SIG-M5 (cell line): ENCODE results near the gene EDIL3.

Experiments
- DNase-seq: peaks from one replicate; lab custom pipeline; 2025; lab: John Stamatoyannopoulos, UW

Gene EDIL3

GRCh38 chr5:84259283-84260045, 125.2 kb downstream of the EDIL3 start:
- no peak for DNase-seq

- DNase-seq = no peak
Measured at GRCh38 chr5:84257061-84257460, 127.6 kb downstream of the EDIL3 start.

DNA sequence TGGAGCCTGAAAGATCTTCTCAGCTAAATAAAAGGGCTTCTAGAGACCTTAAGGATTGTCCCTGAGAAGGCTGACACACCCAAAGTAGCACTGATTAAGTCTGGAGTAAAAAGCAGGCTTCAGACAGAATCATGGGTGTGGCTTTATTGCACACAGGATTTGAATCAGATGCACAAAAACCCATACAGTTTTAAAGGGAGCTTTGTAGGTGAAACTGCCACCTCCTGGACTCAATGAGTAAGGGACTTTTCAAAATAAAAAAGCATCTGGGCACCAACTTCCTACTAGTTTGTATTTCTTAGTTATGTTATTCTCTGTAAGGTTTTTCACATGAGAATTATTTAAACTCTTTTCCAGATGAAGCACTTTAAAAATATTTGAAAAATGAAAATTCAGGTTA, 129.4 kb downstream of the EDIL3 start:
- DNase-seq = no peak

DNA sequence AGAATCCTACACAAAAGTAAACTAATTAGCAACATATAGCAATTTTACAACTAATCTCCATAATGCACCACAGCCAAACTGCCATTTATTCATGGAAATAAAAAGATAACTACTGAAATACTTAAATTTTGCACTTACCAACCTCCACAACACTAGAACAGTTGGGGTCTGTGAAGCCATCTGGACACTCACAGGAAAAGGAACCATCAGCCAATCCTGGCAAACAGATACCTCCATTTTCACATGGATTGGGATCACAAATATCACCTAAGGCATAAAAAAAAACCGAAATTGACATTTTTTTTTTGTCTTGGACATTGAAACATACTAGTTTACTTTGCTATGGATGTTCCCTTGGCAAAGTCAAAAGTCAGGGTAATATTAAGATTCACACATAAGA, 130.7 kb downstream of the EDIL3 start:
- no peak for DNase-seq

DNA sequence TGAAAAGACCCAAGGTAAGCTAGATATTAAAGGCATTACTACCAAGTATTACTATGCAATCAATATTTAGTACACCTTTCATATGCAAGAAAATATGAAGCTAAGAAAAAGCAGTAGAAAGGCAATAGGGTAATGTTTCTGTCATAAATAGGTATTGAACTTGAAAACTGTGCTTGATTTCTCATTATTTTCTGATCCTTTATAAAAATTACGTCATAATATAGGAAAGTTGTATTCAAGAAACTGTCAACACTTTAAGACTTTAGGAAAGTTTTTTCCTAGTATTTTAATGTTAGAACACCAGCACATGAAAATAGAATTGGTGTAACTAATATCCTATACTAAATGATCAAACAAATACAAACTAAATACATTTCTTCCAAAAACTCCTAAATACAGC, 133.2 kb downstream of the EDIL3 start:
- no peak for DNase-seq

- no peak for DNase-seq
Measured at GRCh38 chr5:84249918-84250630, 134.6 kb downstream of the EDIL3 start.

- no peak for DNase-seq
Measured at GRCh38 chr5:84248013-84248412, 136.7 kb downstream of the EDIL3 start.

DNA sequence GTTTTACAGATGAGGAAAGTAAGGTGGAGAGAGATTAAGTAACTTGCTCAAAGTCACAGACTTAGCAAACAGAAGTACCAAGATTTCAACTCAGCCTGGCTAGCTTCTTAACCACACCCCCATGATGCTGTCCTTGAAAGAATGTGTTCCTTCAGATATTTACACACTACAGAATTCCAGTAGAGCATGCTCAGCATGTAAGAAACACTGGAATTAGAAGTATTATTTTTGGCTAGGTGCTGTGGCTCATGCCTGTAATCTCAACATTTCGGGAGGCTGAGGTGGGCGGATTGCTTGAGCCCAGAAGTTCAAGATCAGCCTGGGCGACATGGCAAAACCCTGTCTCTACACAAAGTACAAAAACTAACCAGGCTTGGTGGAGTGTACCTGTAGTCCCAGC, 142.4 kb downstream of the EDIL3 start:
- no peak for DNase-seq

DNA sequence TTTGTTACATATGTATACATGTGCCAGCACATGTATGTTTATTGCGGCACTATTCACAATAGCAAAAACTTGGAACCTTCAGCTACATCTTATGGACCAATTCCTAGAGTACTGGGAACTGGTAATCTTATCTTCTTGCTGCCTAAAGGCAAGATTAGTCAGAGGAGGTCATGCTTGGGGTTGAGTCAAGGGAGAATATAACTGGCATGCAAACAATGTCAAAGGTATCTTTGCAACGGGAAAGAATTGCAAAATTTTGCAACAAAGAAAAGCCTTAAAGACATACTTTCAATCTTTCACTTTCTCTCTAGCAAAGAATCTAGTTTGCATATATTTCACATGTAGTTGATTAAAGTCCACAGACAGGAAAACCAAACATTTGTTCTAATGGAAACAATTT, 145.2 kb downstream of the EDIL3 start:
- DNase-seq = no peak

DNA sequence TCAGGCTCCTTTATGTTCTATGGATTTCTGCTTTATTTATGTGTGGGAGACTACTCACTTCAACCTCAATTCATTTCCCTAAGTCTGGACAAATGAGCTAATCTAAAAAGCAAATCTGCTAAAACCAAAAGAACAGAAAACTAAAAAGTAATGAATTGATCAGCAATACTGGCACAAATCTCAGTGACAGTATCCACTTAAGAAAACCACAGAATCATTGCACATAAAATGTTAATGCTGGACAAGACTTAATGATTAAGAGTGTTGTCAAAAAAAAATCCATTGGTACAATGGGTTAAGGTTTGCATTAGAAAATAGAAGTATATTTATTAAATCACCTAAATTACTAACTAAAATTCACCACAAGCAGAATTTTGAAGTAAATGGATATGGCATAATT, 147.6 kb downstream of the EDIL3 start:
- DNase-seq = no peak

- DNase-seq = no peak
Measured at GRCh38 chr5:84231433-84231832, 153.2 kb downstream of the EDIL3 start.

DNA sequence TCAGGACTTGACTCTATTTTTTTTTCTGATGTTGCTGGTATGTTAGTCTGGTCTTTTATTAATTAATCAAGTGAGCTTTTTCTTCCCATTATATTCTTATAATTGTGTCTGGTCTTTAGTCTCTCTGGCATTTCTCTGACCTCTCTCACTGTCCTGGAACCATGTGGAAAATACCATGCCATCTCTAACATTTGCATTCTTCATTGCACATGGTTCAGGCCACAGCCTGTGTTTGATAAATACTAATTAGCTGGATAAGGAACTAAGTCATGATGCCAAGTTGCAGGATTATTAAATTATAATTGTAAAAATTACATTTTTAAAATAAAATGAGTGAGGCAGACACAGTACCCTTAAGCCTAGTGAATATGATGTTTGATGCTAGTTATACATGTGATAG, 155.6 kb downstream of the EDIL3 start:
- DNase-seq = no peak

- DNase-seq = no peak
Measured at GRCh38 chr5:84228266-84228665, 156.4 kb downstream of the EDIL3 start.

- DNase-seq = no peak
Measured at GRCh38 chr5:84227236-84227635, 157.4 kb downstream of the EDIL3 start.

DNA sequence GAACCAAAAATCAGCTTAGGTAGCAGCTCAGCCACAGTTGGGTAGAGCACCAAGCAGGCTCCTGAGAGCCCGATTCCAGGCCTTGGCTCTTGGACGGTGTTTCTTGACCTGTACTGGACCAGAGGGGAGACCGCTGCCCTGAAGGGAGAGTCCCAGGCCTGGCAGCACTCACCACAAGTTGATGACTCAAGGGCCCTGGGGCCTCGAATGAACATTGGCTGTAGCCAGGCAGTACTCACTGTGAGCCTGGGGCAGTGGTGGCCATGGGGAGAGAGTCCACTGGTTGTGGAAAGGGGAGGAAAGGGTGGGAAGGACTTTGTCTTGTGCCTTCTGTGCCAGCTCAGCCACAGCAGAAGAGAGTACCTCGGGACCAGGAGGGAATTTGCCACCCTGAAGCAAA, 166.1 kb downstream of the EDIL3 start:
- DNase-seq = no peak

- DNase-seq = no peak
Measured at GRCh38 chr5:84215521-84215920, 169.2 kb downstream of the EDIL3 start.

GRCh38 chr5:84213861-84214260, 170.8 kb downstream of the EDIL3 start:
- no peak for DNase-seq

DNA sequence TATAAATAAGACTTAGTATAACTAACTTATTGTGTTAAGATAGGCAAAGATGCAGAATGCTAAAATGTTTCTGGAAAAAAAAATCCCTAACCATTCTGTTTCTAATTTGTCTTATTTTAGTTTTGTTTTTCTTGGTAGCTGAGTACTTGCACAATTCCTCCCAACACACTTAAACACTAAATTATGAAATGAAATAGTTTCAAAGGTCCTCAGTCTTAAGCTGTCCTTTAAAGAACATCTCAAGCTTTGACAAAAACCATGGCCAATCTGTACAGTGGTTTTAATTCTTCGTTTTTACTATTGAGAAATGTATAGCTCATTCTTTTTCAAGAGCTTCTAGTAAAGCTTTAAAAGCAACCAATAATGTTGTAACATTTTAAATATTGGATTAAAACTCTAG, 171.5 kb downstream of the EDIL3 start:
- DNase-seq = no peak

DNA sequence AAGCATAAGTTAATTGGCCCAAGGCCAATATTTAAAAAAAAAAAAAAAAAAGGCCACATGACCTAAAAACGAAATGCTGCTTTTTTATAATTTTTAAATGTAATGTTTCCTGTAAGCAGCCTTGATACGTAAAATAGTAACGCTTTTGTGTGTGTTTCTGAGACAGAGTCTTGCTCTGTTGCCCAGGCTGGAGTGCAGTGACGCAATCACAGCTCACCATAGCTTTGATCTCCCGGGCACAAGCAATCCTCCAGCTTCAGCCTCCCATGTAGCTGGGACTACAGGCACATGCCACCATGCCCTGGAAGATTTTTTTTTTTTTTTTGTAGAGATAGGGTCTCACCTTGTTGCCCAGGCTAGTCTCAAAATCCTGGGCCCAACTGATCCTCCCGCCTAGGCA, 179.9 kb downstream of the EDIL3 start:
- no peak for DNase-seq

- no peak for DNase-seq
Measured at GRCh38 chr5:84202136-84202535, 182.5 kb downstream of the EDIL3 start.

GRCh38 chr5:84197538-84197937, 187.1 kb downstream of the EDIL3 start:
- DNase-seq = no peak

- DNase-seq = no peak
Measured at GRCh38 chr5:84191281-84191680, 193.4 kb downstream of the EDIL3 start.

- no peak for DNase-seq
Measured at GRCh38 chr5:84184857-84185256, 199.8 kb downstream of the EDIL3 start.

DNA sequence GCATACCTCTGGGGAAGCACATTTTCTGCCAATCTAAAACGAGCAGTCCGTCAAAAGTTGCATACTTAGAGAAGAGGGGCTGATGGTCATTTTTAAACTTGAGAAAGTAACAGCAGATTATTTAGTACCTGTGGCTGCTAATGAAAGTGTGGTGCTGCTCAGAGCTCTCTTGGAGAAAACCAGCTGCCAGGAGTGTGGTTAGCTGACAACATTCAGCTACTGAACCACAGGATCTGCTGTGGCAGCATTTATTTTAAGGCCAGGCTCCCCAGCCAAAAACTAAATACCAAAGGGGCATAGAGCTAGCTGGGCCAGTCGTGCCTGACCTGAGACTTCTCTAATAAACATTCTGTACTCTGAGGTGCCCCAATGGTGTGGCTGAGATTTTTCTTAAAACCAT, 203.6 kb downstream of the EDIL3 start:
- no peak for DNase-seq
